HG02678 (cell line): Measurements from ENCODE around the gene RNF166.
A peak's percentile ranks its signal among the peaks of the same experiment; 100 is the strongest.

Experiments used
- ATAC-seq: cut with Tn5 transposase; IDR thresholded peaks from one replicate; pipeline ENCODE4 v1.9.1; 2021; ENCODE audit warnings: mild to moderate bottlenecking, moderate library complexity; ENCODE audit not compliant: unreplicated experiment

Gene RNF166

GRCh38 chr16:88655053-88655732, 51.0 kb downstream of the RNF166 start:
- ATAC-seq: no peak

- no peak for ATAC-seq
These were observed 51.7 kb downstream of the RNF166 start for GRCh38 chr16:88654363-88655052.

- ATAC-seq: no peak
These were observed 52.4 kb downstream of the RNF166 start for GRCh38 chr16:88653596-88654362.

- no peak for ATAC-seq
These were observed 53.1 kb downstream of the RNF166 start for GRCh38 chr16:88653101-88653500.

GRCh38 chr16:88652762-88653063, 53.5 kb downstream of the RNF166 start:
- ATAC-seq: no peak

- no peak for ATAC-seq
These were observed 54.0 kb downstream of the RNF166 start for GRCh38 chr16:88651989-88652761.

GRCh38 chr16:88651276-88651988, 54.8 kb downstream of the RNF166 start:
- ATAC-seq: peak; percentile 72

- peak; percentile 70 for ATAC-seq
These were observed 55.4 kb downstream of the RNF166 start, which contains the start of gene CYBA for GRCh38 chr16:88650749-88651275. Gene CYBA, minus strand, starts transcription at chr16:88651053. Its CDS starts 40 bp downstream, at chr16:88651013.

- peak; percentile 18 for ATAC-seq
These were observed 56.1 kb downstream of the RNF166 start for GRCh38 chr16:88649924-88650748.

- no peak for ATAC-seq
These were observed 56.8 kb downstream of the RNF166 start for GRCh38 chr16:88649195-88649923.

GRCh38 chr16:88647178-88648070, 58.8 kb downstream of the RNF166 start:
- no peak for ATAC-seq
